GM12872 (cell line): Measurements from ENCODE around the gene PAX5.

Experiments used
- CTCF ChIP-seq: IDR thresholded peaks from 3 replicates; pipeline ENCODE4 v1.5.1; 2011; ENCODE audit warnings: low read depth, mild to moderate bottlenecking, low read length, moderate library complexity; ENCODE audit not compliant: insufficient read depth

PAX5 gene

GRCh38 chr9:36797471-36798220 lies 236.4 kb downstream of the PAX5 start:
- no peak for TF ChIP-seq CTCF

- TF ChIP-seq CTCF: no peak
Observed at GRCh38 chr9:36796671-36797419, 237.2 kb downstream of the PAX5 start.

- no peak for TF ChIP-seq CTCF
Observed at GRCh38 chr9:36794461-36794860, 239.6 kb downstream of the PAX5 start.

GRCh38 chr9:36793277-36793676 lies 240.8 kb downstream of the PAX5 start:
- peak; percentile 49; the same call in 2 of the 3 replicates for TF ChIP-seq CTCF

GRCh38 chr9:36791222-36791950 lies 242.7 kb downstream of the PAX5 start:
- TF ChIP-seq CTCF: no peak

- no peak for TF ChIP-seq CTCF
Observed at GRCh38 chr9:36789886-36790285, 244.2 kb downstream of the PAX5 start.

GRCh38 chr9:36788534-36788933 lies 245.5 kb downstream of the PAX5 start:
- TF ChIP-seq CTCF: peak; percentile 66
